OCI-LY7 (cell line): ENCODE data around the gene TBXA2R. TPM values are rescaled to one million over a fixed set of nuclear protein-coding genes. Genes with fewer than 3 reads are reported as not detected.
A peak's percentile ranks its signal among the peaks of the same experiment; 100 is the strongest.

ENCODE experiments used
- BruUV-seq: library from RNA; stranded (reverse); fragments of 400-500 nt; replicated peaks from 2 replicates; lab custom pipeline; 2021; lab: Mats Ljungman, UMichigan
- CTCF ChIA-PET: fragments of 300-600 bp; sonication (Branson Sonifier 250); formaldehyde crosslinking; loops from one replicate; lab custom pipeline; 2022; ENCODE audit warnings: antibody characterized with exemption; ENCODE audit not compliant: unreplicated experiment; lab: Charles Lee
- POLR2A ChIA-PET: fragments of 300-600 bp; sonication (Branson Sonifier 250); formaldehyde crosslinking; loops from one replicate; lab custom pipeline; 2022; ENCODE audit warnings: antibody characterized with exemption; lab: Charles Lee
- DNase-seq: peaks from one replicate; pipeline ENCODE4 v3.0.0-alpha.2; 2015; ENCODE audit warnings: low spot score
- H2AFZ ChIP-seq: fragments of 200-600 bp; sonication (generic), shearing (Covaris generic); 2 replicates; pipeline ENCODE4 v1.6.1; 2014; ENCODE audit warnings: mild to moderate bottlenecking, antibody characterized with exemption, low read length, moderate library complexity
- H3K27ac ChIP-seq: fragments of 200-600 bp; sonication (generic); 2 replicates; pipeline ENCODE4 v1.5.1; 2014; ENCODE audit warnings: mixed run types, low read depth, mild to moderate bottlenecking, moderate library complexity, low read length, inconsistent platforms; ENCODE audit not compliant: poor library complexity, severe bottlenecking
- H3K36me3 ChIP-seq: fragments of 200-600 bp; sonication (generic); 2 replicates; pipeline ENCODE4 v1.6.1; 2014; ENCODE audit warnings: mild to moderate bottlenecking, antibody characterized with exemption, low read length, moderate library complexity, mixed read lengths; ENCODE audit not compliant: insufficient read depth
- H3K4me1 ChIP-seq: fragments of 200-600 bp; sonication (generic); 2 replicates; pipeline ENCODE4 v1.5.1; 2014; ENCODE audit warnings: mild to moderate bottlenecking, low read length; ENCODE audit not compliant: insufficient read depth, poor library complexity, severe bottlenecking
- H3K4me2 ChIP-seq: fragments of 200-600 bp; sonication (generic); 2 replicates; pipeline ENCODE4 v1.6.1; 2014; ENCODE audit warnings: mild to moderate bottlenecking, low read length
- H3K4me3 ChIP-seq: fragments of 200-600 bp; sonication (generic); 2 replicates; pipeline ENCODE4 v1.5.1; 2014; ENCODE audit warnings: mild to moderate bottlenecking, low read depth, low read length; ENCODE audit not compliant: poor library complexity, severe bottlenecking
- H3K79me2 ChIP-seq: fragments of 200-600 bp; sonication (generic); 2 replicates; pipeline ENCODE4 v1.6.1; 2016; ENCODE audit warnings: low read depth, mild to moderate bottlenecking, low read length, moderate library complexity, mixed read lengths; ENCODE audit not compliant: insufficient read depth
- H3K9me2 ChIP-seq: fragments of 200-600 bp; sonication (generic); 2 replicates; pipeline ENCODE4 v1.6.1; 2016; ENCODE audit warnings: mild to moderate bottlenecking, low read length, mixed read lengths; ENCODE audit not compliant: insufficient read depth
- H3K9me3 ChIP-seq: fragments of 200-600 bp; sonication (generic); 2 replicates; pipeline ENCODE4 v1.6.1; 2014; ENCODE audit warnings: mild to moderate bottlenecking, mixed run types, low read length, mixed read lengths
- H4K20me1 ChIP-seq: fragments of 200-600 bp; sonication (generic); 2 replicates; pipeline ENCODE4 v1.6.1; 2014; ENCODE audit warnings: mild to moderate bottlenecking, antibody characterized with exemption, low read length, moderate library complexity, mixed read lengths; ENCODE audit not compliant: insufficient read depth
- CTCF ChIP-seq: fragments of 200-600 bp; sonication (generic); conservative IDR thresholded peaks from 2 replicates; pipeline ENCODE4 v1.5.1; 2014; ENCODE audit warnings: mild to moderate bottlenecking, antibody characterized with exemption, low read length, moderate library complexity, mixed read lengths
- EZH2phosphoT487 ChIP-seq: fragments of 200-600 bp; sonication (generic); IDR thresholded peaks from 2 replicates; pipeline ENCODE4 v1.6.1; 2018; ENCODE audit warnings: low read depth, borderline replicate concordance, mild to moderate bottlenecking, mixed run types, antibody characterized with exemption, low read length, moderate library complexity, mixed read lengths
- intact Hi-C: fragments of 100-400 bp; cut with micrococcal nuclease; formaldehyde crosslinking; loops from one replicate; pipeline ENCODE4 v1.10.0; 2022; ENCODE audit not compliant: unreplicated experiment
- total RNA-seq, 2 experiments: library from RNA; depleted of rRNA in 1 of 2; stranded (reverse); fragments of >200 nt in 1 of 2; shearing (Covaris generic) in 1 of 2; gene quantifications; 2 replicates each; pipeline ENCODE4 v1.2.3, GENCODE V29; 2014 to 2022

TBXA2R gene
- total RNA-seq, 2 experiments from 2014 or later, result not detected

GRCh38 chr19:3547767-3548282, 58.9 kb downstream of the TBXA2R start:
- intact Hi-C loops, result loop anchor here (5.0 kb wide), 2 partner anchors 69 to 159 kb away; partner anchors contain the start of gene TJP3
- POLR2A ChIA-PET, result no interaction called here

GRCh38 chr19:3547301-3547731, 59.4 kb downstream of the TBXA2R start:
- no peaks in the 10 kb centered on the region for H4K20me1 ChIP-seq
- no peak overlapping the region for H3K27ac ChIP-seq
- H3K4me3 ChIP-seq, result no peak overlapping the region
- no peaks in the 10 kb centered on the region for H3K79me2 ChIP-seq
- POLR2A ChIA-PET, result no interaction called here
- no TSS peak for BruUV-seq
- no peaks in the 10 kb centered on the region for H3K9me2 ChIP-seq
- TF ChIP-seq CTCF (peak; percentile 74), EZH2phosphoT487 (no peak)
- CTCF ChIA-PET, result no interaction called here
- peak; percentile 34 for DNase-seq
- no peaks in the 10 kb centered on the region for H3K9me3 ChIP-seq
- no peak overlapping the region for H2AFZ ChIP-seq
- H3K4me2 ChIP-seq, result no peak overlapping the region
- intact Hi-C loops, result loop anchor here (5.0 kb wide), 2 partner anchors 70 to 160 kb away; partner anchors contain the start of gene TJP3
- H3K36me3 ChIP-seq, result peaks cover 49% of the 10 kb centered on the region; the same call in 1 of the 2 replicates
- H3K4me1 ChIP-seq, result no peaks in the 10 kb centered on the region

More at GRCh38 chr19:3547767-3548282, 58.9 kb downstream of the TBXA2R start:
- H3K9me3 ChIP-seq, result no peaks in the 10 kb centered on the region
- no peaks in the 10 kb centered on the region for H4K20me1 ChIP-seq
- CTCF ChIA-PET, result no interaction called here
- TF ChIP-seq EZH2phosphoT487, result no peak
- TF ChIP-seq CTCF, result peak; percentile 6; the same call in 1 of the 2 replicates
- peaks cover 4% of the 10 kb centered on the region; the same call in 1 of the 2 replicates for H3K79me2 ChIP-seq
- H2AFZ ChIP-seq, result no peak overlapping the region
- no TSS peak for BruUV-seq
- DNase-seq, result no peak
- peaks cover 44% of the 10 kb centered on the region; the same call in 1 of the 2 replicates for H3K36me3 ChIP-seq
- H3K4me3 ChIP-seq, result no peak overlapping the region
- H3K4me2 ChIP-seq, result no peak overlapping the region
- H3K27ac ChIP-seq, result no peak overlapping the region
- H3K4me1 ChIP-seq, result peaks cover 5% of the 10 kb centered on the region
- H3K9me2 ChIP-seq, result no peaks in the 10 kb centered on the region

GRCh38 chr19:3546119-3546518, 60.6 kb downstream of the TBXA2R start:
- Histone ChIP-seq H3K4me1 (no peaks in the 10 kb centered on the region), H3K4me3 (no peak overlapping the region), H3K9me3 (no peaks in the 10 kb centered on the region), H3K4me2 (no peak overlapping the region), H3K9me2 (no peaks in the 10 kb centered on the region), H3K36me3 (peaks cover 49% of the 10 kb centered on the region; the same call in 1 of the 2 replicates), H3K79me2 (no peaks in the 10 kb centered on the region), H2AFZ (no peak overlapping the region), H3K27ac (no peak overlapping the region), H4K20me1 (no peaks in the 10 kb centered on the region)
- no peak for DNase-seq
- ChIA-PET CTCF (interaction anchor here (1.0 kb wide), 1 partner anchor 18 kb away, joined by 4 read pairs; no protein-coding TSS in a partner anchor), POLR2A (no interaction called here)
- intact Hi-C loops, result loop anchor here (5.0 kb wide), 2 partner anchors 71 to 161 kb away; partner anchors contain the start of gene TJP3
- no TSS peak for BruUV-seq
- no peak for TF ChIP-seq CTCF
